ENCODE results near the gene FAM13C.

Gene FAM13C

GRCh38 chr10:59290448-59290847 lies 71.9 kb downstream of the FAM13C start:
- FAIRE-seq (no peak), DNase-seq (ENCODE audit: insufficient read length, low spot score) (no peak)
- TF ChIP-seq SPI1 (IDR thresholded peaks at IDR 0.05; ENCODE audit: low read depth, low read length) (no peak), POU2F2 (IDR thresholded peaks at IDR 0.05; ENCODE audit: low read depth, low read length) (no peak), TAF1 (IDR thresholded peaks at IDR 0.05; ENCODE audit: low read depth, low read length) (no peak), POLR2AphosphoS5 (IDR thresholded peaks at IDR 0.05; ENCODE audit: low read depth, low read length) (no peak), PAX5 (IDR thresholded peaks at IDR 0.05; ENCODE audit: insufficient read depth, low read length, severe bottlenecking) (no peak), POLR2A (IDR thresholded peaks at IDR 0.05; ENCODE audit: low read depth, low read length) (no peak)

GRCh38 chr10:59289853-59290252 lies 72.5 kb downstream of the FAM13C start:
- DNase-seq (ENCODE audit: insufficient read length, low spot score) (no peak), FAIRE-seq (no peak)
- TF ChIP-seq POLR2A (IDR thresholded peaks at IDR 0.05; ENCODE audit: low read depth, low read length) (no peak), PAX5 (IDR thresholded peaks at IDR 0.05; ENCODE audit: insufficient read depth, low read length, severe bottlenecking) (no peak), POU2F2 (IDR thresholded peaks at IDR 0.05; ENCODE audit: low read depth, low read length) (no peak), POLR2AphosphoS5 (IDR thresholded peaks at IDR 0.05; ENCODE audit: low read depth, low read length) (no peak), SPI1 (IDR thresholded peaks at IDR 0.05; ENCODE audit: low read depth, low read length) (no peak), TAF1 (IDR thresholded peaks at IDR 0.05; ENCODE audit: low read depth, low read length) (no peak)

- DNase-seq (ENCODE audit: insufficient read length, low spot score) (no peak), FAIRE-seq (no peak)
Measured at GRCh38 chr10:59287587-59288255, 74.6 kb downstream of the FAM13C start.

GRCh38 chr10:59285848-59286247 lies 76.5 kb downstream of the FAM13C start:
- TF ChIP-seq POLR2AphosphoS5 (IDR thresholded peaks at IDR 0.05; ENCODE audit: low read depth, low read length) = no peak
- no peak for TF ChIP-seq SPI1 (IDR thresholded peaks at IDR 0.05; ENCODE audit: low read depth, low read length)
- no peak for TF ChIP-seq POLR2A (IDR thresholded peaks at IDR 0.05; ENCODE audit: low read depth, low read length)
- TF ChIP-seq TAF1 (IDR thresholded peaks at IDR 0.05; ENCODE audit: low read depth, low read length) = no peak
- no peak for TF ChIP-seq PAX5 (IDR thresholded peaks at IDR 0.05; ENCODE audit: insufficient read depth, low read length, severe bottlenecking)
- FAIRE-seq = no peak
- DNase-seq (ENCODE audit: insufficient read length, low spot score) = no peak

More at GRCh38 chr10:59287587-59288255, 74.6 kb downstream of the FAM13C start:
- TF ChIP-seq POLR2AphosphoS5 (IDR thresholded peaks at IDR 0.05; ENCODE audit: low read depth, low read length) (no peak), SPI1 (IDR thresholded peaks at IDR 0.05; ENCODE audit: low read depth, low read length) (no peak), PAX5 (IDR thresholded peaks at IDR 0.05; ENCODE audit: insufficient read depth, low read length, severe bottlenecking) (no peak), POU2F2 (IDR thresholded peaks at IDR 0.05; ENCODE audit: low read depth, low read length) (no peak), POLR2A (IDR thresholded peaks at IDR 0.05; ENCODE audit: low read depth, low read length) (no peak), TAF1 (IDR thresholded peaks at IDR 0.05; ENCODE audit: low read depth, low read length) (no peak)

- TF ChIP-seq POLR2AphosphoS5 (IDR thresholded peaks at IDR 0.05; ENCODE audit: low read depth, low read length) (no peak), POLR2A (IDR thresholded peaks at IDR 0.05; ENCODE audit: low read depth, low read length) (no peak), SPI1 (IDR thresholded peaks at IDR 0.05; ENCODE audit: low read depth, low read length) (no peak), TAF1 (IDR thresholded peaks at IDR 0.05; ENCODE audit: low read depth, low read length) (no peak), POU2F2 (IDR thresholded peaks at IDR 0.05; ENCODE audit: low read depth, low read length) (no peak), PAX5 (IDR thresholded peaks at IDR 0.05; ENCODE audit: insufficient read depth, low read length, severe bottlenecking) (no peak)
- FAIRE-seq (no peak), DNase-seq (ENCODE audit: insufficient read length, low spot score) (no peak)
Measured at GRCh38 chr10:59285073-59285472, 77.3 kb downstream of the FAM13C start.

- FAIRE-seq (no peak), DNase-seq (ENCODE audit: insufficient read length, low spot score) (no peak)
- no peak for TF ChIP-seq PAX5 (IDR thresholded peaks at IDR 0.05; ENCODE audit: insufficient read depth, low read length, severe bottlenecking)
- TF ChIP-seq POLR2AphosphoS5 (IDR thresholded peaks at IDR 0.05; ENCODE audit: low read depth, low read length) = no peak
- no peak for TF ChIP-seq SPI1 (IDR thresholded peaks at IDR 0.05; ENCODE audit: low read depth, low read length)
- no peak for TF ChIP-seq POLR2A (IDR thresholded peaks at IDR 0.05; ENCODE audit: low read depth, low read length)
Measured at GRCh38 chr10:59284118-59284975, 78.0 kb downstream of the FAM13C start.

- FAIRE-seq (no peak), DNase-seq (ENCODE audit: insufficient read length, low spot score) (no peak)
- no peak for TF ChIP-seq TAF1 (IDR thresholded peaks at IDR 0.05; ENCODE audit: low read depth, low read length)
- TF ChIP-seq SPI1 (IDR thresholded peaks at IDR 0.05; ENCODE audit: low read depth, low read length) = no peak
- TF ChIP-seq POU2F2 (IDR thresholded peaks at IDR 0.05; ENCODE audit: low read depth, low read length) = no peak
Measured at GRCh38 chr10:59283456-59284091, 78.8 kb downstream of the FAM13C start.

- no peak for TF ChIP-seq POU2F2 (IDR thresholded peaks at IDR 0.05; ENCODE audit: low read depth, low read length)
- TF ChIP-seq PAX5 (IDR thresholded peaks at IDR 0.05; ENCODE audit: insufficient read depth, low read length, severe bottlenecking) = no peak
- no peak for TF ChIP-seq POLR2AphosphoS5 (IDR thresholded peaks at IDR 0.05; ENCODE audit: low read depth, low read length)
- DNase-seq (ENCODE audit: insufficient read length, low spot score) (no peak), FAIRE-seq (no peak)
Measured at GRCh38 chr10:59281861-59282260, 80.5 kb downstream of the FAM13C start.

- no peak for TF ChIP-seq POLR2A (IDR thresholded peaks at IDR 0.05; ENCODE audit: low read depth, low read length)
- no peak for TF ChIP-seq PAX5 (IDR thresholded peaks at IDR 0.05; ENCODE audit: insufficient read depth, low read length, severe bottlenecking)
- TF ChIP-seq TAF1 (IDR thresholded peaks at IDR 0.05; ENCODE audit: low read depth, low read length) = no peak
- no peak for TF ChIP-seq POLR2AphosphoS5 (IDR thresholded peaks at IDR 0.05; ENCODE audit: low read depth, low read length)
- no peak for TF ChIP-seq SPI1 (IDR thresholded peaks at IDR 0.05; ENCODE audit: low read depth, low read length)
- TF ChIP-seq POU2F2 (IDR thresholded peaks at IDR 0.05; ENCODE audit: low read depth, low read length) = no peak
- DNase-seq (ENCODE audit: insufficient read length, low spot score) = no peak
Measured at GRCh38 chr10:59279991-59280505, 82.3 kb downstream of the FAM13C start.

More at GRCh38 chr10:59279991-59280505, 82.3 kb downstream of the FAM13C start:
- no peak for FAIRE-seq

Data from GM12891 (cell line).